CD4-positive, alpha-beta T cell treated with Interleukin-17A for 1 hour (primary cell): Measurements from ENCODE around the gene CALN1.

Experiments used
- DNase-seq: peaks from one replicate; pipeline ENCODE4 v3.0.0-alpha.2; 2020

CALN1 gene

DNA sequence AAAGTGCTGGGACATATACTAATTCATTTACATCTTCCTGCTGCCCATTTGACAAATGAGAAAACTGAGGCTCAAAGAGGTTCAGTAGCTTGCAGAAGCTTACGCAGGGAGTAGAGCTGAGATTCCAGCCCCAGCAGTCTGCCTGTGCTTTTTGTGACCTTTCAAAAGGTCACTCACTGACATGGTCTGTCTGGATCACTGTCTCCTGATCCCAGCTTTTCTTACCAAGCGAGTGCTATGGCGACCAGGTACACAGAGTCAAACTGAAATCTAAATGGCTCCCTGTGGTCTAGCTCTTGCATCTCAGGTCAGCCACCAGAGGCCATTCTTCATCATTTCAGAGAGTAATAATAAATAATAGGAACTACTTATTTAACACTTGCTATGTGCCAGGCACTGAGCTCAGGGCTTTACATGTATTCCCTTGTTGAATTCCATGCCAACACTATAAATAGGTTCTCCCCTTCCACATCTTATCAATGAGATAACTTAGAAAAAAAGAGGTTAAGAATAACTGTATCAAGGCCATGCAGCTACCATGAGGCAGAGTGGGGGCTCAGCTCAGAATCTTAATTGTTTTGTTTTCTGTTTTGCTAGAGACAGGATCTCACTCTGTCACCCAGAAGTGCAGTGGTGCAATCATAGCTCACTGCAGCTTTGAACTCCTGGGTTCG, 381.0 kb downstream of the CALN1 start:
- no peak for DNase-seq

DNA sequence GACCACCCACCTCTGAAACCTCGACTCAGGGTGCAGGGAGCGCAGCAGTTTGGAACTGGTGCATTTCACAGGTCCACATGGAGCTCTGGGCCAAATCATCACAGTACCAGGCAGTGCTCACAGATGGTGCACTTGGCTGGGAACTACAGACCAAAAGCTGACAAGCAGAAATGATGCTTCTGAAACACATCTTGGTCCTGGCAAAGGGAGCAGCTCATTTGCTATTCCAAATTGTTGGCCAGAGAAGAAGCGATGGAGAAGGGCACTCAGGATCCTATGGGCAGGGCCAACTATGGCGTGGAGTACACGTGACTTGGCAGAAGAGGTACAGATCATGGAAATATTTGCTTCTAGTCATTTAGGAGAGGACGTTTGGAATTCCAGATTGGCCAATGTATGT, 383.9 kb downstream of the CALN1 start:
- no peak for DNase-seq

DNA sequence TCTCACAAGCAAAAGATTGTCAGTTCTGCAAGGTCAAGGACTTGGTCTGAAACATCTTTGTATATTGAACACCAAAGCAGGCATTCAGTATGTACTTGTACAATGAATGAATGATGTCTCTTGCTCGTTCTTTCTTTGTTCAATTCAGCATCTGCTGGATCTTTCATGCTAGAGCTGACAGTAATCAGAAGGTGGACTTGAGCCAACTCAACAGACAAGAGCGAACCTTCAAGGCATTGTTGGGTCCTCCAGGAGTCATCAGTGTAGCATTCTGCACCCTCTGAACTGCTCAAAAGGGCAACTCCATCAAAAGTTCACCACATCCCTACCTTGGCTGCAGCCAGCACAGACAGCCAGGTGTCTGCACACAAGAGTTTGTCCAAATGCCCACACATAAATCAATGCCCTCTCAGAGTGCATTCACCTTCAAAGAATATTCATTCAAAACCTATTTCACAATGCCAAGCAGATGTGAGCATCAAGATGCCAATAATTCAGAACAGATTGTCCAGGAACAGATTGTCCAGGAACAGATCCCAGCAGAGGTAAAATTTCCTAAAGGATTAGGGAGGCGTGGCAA, 386.7 kb downstream of the CALN1 start:
- no peak for DNase-seq

DNA sequence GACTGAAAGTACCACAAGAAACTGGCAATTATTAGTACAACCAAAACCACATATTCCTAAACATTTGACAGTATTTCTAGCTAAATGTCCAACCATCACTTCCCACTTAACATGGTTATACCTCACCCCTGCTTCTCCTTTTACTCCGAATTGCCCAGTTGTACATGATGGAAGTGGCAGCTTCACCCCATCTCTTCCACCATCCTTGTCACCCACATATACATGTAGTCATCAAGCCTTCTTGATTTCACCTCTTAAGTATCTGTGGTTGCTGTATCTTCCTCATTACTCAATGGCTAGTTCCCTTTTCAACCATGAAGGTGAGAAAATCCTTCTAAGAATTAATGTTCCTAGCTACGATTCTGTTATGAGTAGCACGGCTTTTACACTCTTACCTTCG, 388.2 kb downstream of the CALN1 start:
- DNase-seq = no peak

DNA sequence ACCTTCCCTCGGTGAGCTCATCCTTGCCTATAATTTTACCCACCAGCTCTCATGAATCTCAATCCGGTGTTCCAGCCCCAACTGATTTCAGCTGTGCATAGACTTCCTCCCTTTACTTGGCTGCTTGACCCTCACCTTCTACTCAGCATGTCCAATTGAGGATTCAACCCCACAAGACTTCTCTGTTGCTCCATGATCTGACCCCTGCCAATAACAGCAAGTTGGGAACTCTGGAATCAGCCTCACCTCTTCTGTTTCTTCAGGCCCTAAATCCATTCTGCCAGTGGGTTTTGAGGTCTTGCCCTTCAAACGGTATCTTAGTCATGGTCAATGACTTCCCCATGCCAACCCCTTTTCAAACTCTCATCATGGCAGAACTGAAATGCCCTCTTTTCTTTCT, 390.4 kb downstream of the CALN1 start:
- no peak for DNase-seq

DNA sequence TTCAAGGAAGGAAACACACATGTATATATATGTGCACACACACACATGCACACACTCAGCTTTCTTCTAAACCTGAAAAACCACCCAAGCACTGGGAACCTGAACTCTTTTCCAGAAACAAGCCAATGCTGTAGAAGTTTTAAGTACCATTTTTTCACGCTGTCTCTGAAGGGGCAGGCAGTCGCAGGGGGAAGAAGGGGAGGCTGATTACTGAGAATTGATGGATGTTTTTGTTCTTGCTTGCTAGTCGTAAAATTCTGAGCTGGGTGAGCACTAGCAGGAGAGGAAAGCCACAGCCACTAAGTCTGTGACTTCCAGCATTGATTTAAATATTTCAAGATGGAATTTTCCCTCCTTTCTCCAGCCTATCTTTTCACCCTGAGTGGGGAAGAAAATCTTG, 391.8 kb downstream of the CALN1 start:
- DNase-seq = no peak

DNA sequence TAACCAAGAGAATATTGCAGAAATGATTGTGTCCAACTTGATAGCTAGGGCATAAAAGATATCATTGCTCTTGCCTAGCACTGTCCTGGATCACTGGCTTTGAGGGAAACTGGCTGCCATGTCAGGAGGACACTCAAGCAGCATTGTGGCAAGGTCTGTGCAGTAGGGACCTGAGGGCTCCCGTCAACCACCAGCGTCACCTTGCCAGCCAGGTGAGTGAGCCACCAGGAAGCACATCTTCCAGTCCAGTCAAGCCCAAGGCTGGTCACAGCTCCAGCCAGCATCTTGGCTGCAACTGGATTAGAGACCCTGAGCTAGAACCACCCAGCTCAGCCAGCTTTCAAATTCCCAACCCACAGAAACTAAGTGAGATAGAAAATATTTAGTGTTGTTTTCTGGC, 392.7 kb downstream of the CALN1 start:
- no peak for DNase-seq

DNA sequence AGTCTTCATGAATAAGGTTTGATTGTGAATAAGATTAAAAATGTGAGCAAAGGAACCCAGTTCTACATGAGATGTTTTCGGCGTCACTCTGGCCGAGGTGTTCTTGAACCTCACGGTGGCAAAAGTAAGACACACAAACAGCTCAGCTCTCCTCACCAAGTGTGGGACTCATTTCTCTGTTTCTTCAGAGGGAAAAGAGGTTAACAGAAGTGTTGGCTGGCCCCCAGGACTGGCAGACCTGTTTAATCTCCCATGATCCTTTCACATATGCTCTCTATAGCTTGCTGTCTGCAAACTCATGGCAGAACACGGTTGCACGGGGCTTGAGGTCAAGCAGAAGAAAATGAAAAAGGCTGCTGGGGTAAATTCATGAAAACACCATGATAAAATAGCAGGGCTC, 394.4 kb downstream of the CALN1 start:
- DNase-seq = no peak

DNA sequence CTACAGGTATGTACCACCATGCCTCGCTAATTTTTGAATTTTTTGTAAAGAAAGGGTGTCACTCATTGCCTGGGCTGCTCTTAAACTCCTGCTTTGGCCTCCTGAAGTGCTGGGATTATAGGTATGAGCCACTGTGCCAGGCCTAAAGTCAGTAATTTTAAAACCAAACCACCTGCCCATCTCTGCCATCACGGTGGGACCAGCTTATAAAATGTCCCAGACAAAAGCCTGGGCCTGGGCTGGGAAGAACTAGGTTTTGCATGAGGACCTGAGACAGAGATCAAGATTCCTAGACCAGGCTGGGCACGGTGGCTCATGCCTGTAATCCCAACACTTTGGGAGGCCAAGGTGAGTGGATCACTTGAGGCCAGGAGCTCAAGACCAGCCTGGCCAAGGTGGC, 395.6 kb downstream of the CALN1 start:
- no peak for DNase-seq

DNA sequence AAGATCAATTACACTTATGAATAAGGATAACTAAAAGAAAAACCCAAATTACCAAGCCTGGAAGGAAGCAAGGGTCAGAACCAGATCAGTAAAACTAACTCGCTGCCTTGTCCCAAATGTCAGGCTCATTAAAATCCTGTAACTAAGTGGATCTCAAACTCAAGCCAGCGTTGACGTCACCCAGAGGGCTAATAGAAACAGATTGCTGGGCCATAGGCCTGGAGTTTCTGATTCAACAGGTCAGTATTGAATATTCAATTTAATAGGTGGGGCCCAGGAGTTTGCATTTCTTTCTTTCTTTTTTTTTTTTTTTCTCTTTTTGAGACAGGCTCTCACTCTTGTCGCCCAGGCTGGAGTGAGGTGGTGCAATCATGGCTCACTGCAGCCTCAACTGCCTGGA, 397.0 kb downstream of the CALN1 start:
- DNase-seq = no peak

DNA sequence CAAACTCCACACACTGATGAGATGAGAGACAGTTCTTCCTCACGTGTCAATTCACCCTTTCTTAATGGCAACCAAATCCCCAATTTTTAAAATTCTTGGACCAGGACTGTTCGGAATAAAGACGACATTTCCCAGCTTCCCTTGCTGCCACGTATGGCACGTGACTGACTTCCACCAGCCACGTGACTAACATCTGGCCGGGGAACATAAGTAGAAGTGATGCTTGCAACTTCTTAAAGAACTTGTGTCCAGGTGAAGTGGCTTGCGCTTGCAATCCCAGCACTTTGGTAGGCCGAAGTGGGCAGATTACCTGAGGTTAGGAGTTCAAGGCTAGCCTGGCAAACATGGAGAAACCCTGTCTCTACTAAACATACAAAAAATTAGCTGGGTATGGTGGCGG, 405.1 kb downstream of the CALN1 start:
- no peak for DNase-seq

DNA sequence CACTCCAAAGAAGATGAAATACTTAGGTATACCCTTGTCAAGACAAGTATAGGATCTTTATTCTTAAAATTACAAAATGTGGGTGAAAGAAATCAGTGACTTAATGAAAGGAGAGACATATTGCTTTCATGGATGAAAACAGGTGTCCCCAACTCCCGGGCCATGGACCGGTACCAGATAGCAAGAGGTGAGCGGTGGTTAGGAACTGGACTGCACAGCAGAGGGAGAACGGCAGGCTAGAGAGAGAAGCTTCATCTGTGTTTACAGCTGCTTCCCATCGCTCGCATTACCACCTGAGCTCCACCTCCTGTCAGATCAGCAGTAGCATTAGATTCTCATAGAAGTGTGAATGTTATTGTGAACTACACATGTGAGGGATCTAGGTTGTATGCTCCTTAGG, 408.9 kb downstream of the CALN1 start:
- DNase-seq = no peak

DNA sequence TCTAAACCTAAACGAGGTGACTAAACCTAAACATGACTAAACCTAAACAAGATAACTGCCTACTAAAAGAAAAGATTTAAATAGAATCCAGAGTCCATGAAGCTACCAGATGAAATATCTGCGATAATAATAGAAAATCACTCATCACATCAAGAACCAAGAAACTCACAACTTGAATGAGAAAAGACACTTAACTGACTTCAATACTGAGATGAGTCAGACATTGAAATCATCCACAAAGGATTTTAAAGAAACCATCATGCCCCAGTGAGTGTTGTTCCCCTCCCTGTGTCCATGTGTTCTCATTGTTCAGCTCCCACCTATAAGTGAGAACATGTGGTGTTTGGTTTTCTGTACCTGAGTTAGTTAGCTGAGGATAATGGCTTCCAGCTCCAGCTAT, 416.0 kb downstream of the CALN1 start:
- DNase-seq = no peak

DNA sequence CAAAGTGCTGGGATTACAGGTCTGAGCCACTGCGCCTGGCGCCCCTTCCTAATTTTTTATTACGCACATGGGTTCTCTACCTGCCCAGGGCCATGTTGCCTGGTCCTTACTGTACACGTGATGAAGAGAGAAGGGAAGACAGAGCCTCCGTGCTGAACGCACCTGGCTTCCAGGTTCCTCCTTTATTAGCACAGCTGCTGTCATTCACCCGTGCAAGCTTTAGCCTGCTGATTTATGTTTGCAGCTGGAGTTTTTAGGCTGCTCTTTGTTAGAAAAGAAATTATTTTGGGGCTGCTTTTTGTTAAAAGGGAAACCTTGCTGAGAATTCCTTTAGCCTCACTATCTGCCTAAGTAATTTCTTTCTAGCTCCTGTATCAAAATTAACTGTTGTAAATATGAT, 417.0 kb downstream of the CALN1 start:
- no peak for DNase-seq

DNA sequence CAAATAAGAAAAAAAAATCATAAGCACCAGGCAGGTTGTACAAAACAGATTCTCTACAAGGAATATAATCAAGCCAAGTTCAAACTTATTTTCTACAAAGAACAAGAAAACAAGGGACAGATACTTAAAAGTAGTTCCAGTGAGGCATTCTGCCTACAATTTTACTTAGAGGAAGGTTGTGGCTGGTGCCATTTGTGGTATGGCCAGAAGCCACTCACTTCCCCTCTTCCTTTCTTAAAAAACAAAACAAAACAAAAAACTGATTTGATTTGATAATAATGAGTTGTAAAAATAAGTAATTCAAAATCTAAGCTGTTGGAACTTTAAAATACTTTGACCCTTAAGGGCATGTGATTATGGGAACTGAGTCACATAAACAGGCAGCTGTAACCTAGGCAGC, 420.6 kb downstream of the CALN1 start:
- no peak for DNase-seq

DNA sequence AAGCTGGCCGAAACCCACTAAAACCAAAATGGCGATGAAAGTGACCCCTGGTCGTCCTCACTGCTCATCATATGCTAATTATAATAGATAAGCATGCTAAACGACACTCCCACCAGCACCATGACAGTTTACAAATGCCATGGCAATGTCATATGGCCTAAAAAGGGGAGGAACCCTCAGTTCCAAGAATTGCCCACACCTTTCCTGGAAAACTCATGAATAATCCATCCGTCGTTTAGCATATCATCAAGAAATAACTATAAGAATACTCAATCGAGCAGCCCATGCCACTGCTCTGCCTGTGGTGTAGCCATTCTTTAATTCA, 422.0 kb downstream of the CALN1 start:
- DNase-seq = no peak

DNA sequence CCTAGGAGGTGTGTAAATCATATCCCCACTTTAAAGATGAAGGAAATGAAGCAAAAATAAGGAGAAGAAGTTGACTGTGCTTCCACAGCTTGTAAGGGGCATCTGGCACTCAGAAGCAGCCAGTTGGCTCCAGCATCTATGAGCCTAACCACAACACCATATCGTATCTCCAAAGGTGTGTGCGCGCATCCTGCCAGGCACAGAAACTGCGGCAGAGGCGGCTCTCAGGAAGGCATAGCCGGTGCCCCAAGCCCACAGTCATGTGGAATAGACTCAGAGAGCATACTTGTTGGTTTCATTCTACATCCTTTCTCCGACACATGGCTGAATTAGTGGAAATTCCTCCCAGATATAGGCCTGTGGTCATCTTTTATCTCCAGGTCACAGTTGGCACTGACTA, 423.9 kb downstream of the CALN1 start:
- no peak for DNase-seq

DNA sequence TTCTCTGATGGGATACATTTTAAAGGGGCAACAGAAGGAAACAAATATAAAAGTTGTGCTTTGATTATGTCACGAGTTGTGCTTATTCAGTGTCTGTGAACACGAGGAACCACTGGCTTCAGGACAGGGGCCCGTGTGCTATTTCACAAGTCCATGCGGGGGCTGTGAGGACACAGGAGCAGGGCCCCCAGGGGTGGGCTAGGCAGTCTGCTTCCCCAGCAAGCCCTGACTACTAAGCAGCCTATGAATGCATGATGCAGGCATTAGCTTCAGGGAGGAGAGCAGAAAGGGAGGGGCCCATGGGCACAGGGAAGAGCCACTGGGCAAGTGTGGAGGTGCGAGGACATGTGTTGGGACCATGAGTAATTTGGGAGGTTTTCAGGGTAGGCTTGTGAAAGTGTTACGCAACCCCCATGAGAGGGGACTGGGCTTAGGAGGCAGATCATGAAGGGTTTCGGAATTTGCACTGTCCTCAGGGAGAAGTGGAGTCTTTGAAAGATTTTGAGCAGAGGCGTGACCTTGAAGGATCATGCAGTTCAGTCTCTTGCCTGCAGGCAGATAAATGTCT, 424.9 kb downstream of the CALN1 start:
- no peak for DNase-seq

DNA sequence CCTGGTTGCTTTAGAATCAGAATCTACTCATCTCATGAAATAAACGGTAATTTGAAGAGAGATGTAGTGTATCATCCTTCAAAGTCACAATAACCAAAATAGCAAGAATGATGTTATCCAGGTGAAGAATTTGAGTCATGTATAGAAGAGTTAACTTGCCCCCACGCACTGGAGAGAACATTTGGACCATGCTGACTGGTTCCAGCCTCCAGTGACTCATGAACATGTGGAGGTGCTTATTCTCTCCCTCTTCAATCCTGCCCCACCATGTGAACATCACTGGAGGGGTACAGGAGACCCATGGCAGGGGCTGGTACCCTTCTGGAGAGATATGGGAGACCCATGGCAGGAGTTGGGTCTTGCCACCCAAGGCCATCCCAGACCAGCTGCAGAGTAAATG, 427.8 kb downstream of the CALN1 start:
- DNase-seq = no peak

DNA sequence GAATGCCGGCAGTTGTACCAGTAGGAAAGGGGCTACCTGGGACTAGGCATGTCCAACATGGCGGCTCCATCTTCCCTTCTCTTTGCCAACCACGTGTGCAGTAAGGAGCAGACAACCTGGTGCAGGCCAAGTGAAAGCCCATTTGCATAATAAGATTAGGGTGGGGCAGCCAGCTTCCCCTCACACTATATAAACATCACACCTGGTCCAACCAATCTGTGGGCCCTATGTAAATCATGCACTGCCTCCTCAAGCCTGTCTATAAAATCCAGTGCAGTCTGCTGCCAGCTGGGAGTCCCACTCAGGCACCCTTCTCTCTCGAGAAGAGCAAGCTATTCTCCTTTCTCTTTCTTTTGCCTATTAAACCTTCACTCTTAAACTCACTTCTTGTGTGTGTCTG, 429.3 kb downstream of the CALN1 start:
- DNase-seq = no peak

DNA sequence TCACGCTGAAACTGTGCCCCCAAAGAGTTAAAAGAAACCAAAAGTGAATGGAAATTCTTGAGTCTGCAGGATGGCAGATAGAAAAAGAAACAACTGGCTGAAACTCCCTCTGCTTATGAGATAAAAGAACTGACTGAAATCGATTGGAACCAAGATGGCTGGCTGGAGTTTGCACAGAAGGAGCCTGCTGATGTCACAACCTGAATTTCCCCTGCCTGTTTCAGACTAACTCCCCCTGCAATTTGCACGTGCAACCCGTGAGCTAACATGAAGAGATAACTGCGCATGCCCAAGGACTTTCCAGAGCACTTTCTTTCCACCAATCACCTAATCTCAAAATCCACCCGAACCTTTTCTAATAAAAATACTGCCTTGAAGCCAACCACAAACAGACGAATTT, 435.5 kb downstream of the CALN1 start:
- DNase-seq = no peak

DNA sequence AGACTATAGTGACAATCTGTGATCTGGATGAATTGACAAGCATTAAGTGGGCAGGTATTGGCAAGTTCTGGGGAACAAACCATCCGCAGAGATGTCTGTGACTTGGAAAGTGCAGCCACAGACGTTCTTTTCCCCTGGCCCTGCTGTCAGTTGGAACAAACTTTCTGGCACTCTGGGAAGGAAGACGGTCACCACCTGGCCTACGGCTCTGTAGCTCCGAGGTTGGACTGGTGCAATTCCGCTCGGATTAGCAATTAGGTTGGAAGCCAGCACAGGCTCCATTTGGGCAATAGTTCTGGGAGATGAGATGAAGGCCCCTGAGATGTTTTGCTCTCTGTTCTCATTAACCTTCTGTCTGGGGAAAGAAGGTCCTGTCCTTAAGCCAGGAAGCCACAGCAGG, 437.5 kb downstream of the CALN1 start:
- DNase-seq = no peak

DNA sequence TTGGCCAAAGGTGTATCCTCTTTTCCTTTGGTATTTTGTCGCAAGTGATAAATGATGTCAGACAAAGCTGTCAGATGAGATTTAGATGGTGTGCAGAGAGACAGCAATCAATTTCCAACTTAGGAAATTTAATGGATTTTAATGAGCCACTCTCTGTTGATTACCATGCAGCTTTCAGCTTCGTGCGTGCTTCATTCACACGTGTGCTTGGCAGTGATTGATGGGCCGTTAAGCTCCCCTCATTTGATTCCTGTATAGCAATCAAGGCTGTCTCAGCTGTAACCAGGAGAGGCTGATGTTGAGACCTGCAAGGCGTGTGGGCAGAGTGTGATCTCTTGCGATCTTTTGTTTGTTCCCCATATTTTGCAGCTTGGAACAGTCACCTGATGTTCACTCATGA, 439.6 kb downstream of the CALN1 start:
- DNase-seq = no peak

DNA sequence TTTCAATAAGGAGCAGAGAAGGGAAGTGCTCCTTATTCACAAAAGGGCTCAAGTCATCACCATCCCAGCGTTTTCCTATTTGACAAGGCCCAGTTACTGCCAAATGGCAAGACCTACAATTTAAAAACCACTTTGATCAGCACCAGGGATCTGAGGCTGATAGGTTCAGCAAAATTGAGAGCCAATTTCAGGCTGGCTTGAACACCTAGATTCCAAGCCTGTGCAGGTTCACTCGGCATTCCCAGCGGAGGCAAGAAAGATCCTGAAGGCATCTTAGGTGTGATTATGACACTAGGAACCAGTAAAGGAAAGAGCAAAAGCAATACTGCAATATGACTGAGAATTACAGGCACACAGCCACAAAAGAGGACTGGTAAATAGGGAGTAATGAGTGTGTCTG, 441.4 kb downstream of the CALN1 start:
- no peak for DNase-seq

DNA sequence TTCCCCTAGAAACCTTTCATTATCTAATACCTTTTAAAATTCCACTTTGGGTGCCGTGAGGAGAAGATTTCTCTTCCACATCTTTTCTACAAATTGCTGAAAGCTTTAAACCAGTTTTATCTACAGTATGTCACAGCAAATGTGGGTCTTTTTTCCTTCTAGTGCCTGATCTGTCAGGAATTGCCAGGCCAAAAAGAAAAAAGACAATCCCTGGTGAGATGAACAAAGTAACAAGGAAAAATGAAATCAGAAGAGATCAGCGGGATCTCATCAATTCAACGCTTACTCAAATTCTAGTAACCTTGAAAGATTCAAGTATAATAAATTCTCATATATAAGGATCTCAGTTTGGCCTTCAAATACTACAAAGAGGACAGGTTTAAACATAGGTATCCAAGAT, 449.5 kb downstream of the CALN1 start:
- no peak for DNase-seq
